ENCODE results near the gene ZNF584.

ZNF584 gene

GRCh38 chr19:58466089-58466759 lies 57.8 kb downstream of the ZNF584 start:
- no peak for DNase-seq (ENCODE audit: low read depth in 2 of 2)

GRCh38 chr19:58466760-58467589 lies 58.5 kb downstream of the ZNF584 start, which contains the start of gene ZNF324:
TSS of gene ZNF324 (plus strand) at chr19:58467080. CDS start at chr19:58469186, 2,106 bp downstream.
- DNase-seq (ENCODE audit: low read depth in 2 of 2) = peak; percentile 84 to 88

Measured in fibroblast of skin of left quadriceps (primary cell).